Psoas muscle (tissue), 8 donors: ENCODE results near the gene SELENOO. TPM values are rescaled to one million over a fixed set of nuclear protein-coding genes. Genes with fewer than 3 reads are reported as not detected.
A peak's percentile ranks its signal among the peaks of the same experiment; 100 is the strongest.

Experiments
- ATAC-seq, 4 donors: fragments of 200-7000 bp; cut with Tn5 transposase; one replicate each; pipeline ENCODE4 v1.9.1; 2020; ENCODE audit warnings: moderate library complexity in 3 of 4, mild to moderate bottlenecking in 2 of 4
- DNase-seq, 2 donors: peaks; one replicate each; pipeline ENCODE4 v3.0.0-alpha.2; 2020
- H3K27ac ChIP-seq: fragments of 200-600 bp; one replicate; pipeline ENCODE4 v1.8.0; 2022
- H3K27me3 ChIP-seq, 3 donors: fragments of 200-600 bp in 1 of 3; one replicate each; pipeline versions ENCODE4 v1.6.1 to v1.8.0; 2013 to 2022; ENCODE audit warnings: low read length in 2 of 3, mild to moderate bottlenecking in 2 of 3, moderate library complexity in 1 of 3; ENCODE audit not compliant: insufficient read depth in 3 of 3
- H3K36me3 ChIP-seq, 2 donors: fragments of 200-600 bp in 1 of 2; one replicate each; pipeline versions ENCODE4 v1.6.1 to v1.8.0; 2013 to 2022; ENCODE audit warnings: low read depth in 1 of 2, mild to moderate bottlenecking in 1 of 2, moderate library complexity in 1 of 2; ENCODE audit not compliant: insufficient read depth in 1 of 2
- H3K4me1 ChIP-seq: fragments of 200-600 bp; one replicate; pipeline ENCODE4 v1.8.0; 2022
- H3K4me3 ChIP-seq: fragments of 200-600 bp; one replicate; pipeline ENCODE4 v1.8.0; 2022; ENCODE audit warnings: mild to moderate bottlenecking
- H3K9me3 ChIP-seq: fragments of 200-600 bp; one replicate; pipeline ENCODE4 v1.8.0; 2022
- WGBS, 3 donors: extraction: QIAGEN DNeasy Blood & Tissue Kit; methylation state at CpG; one replicate each; pipeline versions ENCODE4 v1.1.6 to v1.1.7; 2013; 5-methylcytosine and 5-hydroxymethylcytosine counted together
- intact Hi-C, 2 donors: fragments of 100-400 bp; cut with DNase I; formaldehyde crosslinking; loops; one replicate each; pipeline versions ENCODE4 v1.11.0 to v1.14.2; 2022
- polyA plus RNA-seq, 3 donors: library from polyadenylated mRNA; stranded (reverse); fragments of 200-250 nt; gene quantifications; one replicate each; pipeline ENCODE4 v1.2.3, GENCODE V29; 2013
- total RNA-seq, 4 donors: library from RNA; stranded (reverse); fragmentation: NEBNext Ultra II Directional in 2 of 4; extraction: Animal tissue kit (Norgen Biotek cat#: 25700) in 2 of 4; gene quantifications; one replicate each; pipeline versions ENCODE4 v1.2.1 to v1.2.4, GENCODE V29; 2021 to 2023
- TF ChIP-seq, protein P1 (sequence below): fragments of 200-600 bp; IDR thresholded peaks from one replicate; pipeline ENCODE4 v1.8.0; 2022; ENCODE audit warnings: antibody characterized with exemption
- donor health status: healthy with polysubstance abuse.
- donor health status: DM: no; HTN: no; CAD: no; lungs with moderate emphysema.
- donor health status: Bipolar disorder and iron deficiency.
- donor health status: healthy.
- donor health status: DM: yes; HTN: yes; CAD: no.
- donor health status: DM: no; HTN: no; CAD: no.
- donor health status: DM: no; HTN: no; CAD: no.
- donor health status: DM: yes; HTN: yes; CAD: no.

Gene SELENOO
- total and polyA plus RNA-seq, 7 donors = 10.0 to 26.6 (median 20.0) TPM

DNA sequence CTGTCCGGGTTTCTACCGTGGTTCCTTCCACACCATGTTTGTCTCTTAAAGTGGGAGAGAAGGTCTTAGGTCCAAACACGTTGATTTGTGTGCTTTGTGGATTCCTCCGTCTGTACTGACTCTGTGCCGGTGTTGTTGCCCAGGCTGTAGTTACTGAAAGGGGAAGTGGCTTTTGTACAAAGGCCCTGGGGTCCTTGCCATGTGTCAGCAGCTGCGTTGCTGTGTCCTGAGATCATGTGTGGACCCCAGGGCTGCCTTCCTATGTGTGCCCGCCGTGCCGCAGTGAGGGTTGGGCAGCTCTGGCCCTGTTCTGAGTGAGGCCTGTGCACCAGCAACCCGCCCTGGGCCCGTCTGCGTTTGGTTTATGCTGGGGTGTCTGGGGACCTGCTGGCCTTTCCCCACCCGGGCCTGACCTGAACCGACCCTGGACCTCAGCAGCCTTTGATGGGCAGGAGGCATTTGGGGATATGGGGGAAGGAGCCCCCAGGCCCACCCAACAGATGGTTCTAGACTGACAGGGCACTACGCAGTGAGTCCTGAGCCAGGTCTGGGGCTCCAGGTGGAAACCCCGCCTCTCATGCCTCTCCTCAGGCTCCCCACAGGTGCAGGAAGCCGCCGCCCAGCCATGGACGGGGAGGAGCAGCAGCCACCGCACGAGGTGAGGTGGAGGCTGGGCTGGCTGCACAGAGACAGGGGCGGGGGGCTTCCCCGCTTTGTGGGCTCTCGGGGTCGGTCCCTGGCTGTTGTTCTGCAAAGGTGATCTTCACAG lies 8.2 kb upstream of the SELENOO start:
- ATAC-seq (no peak), DNase-seq (peak in 1 of 2 donors; percentile 14)
- TF ChIP-seq, protein P1, sequence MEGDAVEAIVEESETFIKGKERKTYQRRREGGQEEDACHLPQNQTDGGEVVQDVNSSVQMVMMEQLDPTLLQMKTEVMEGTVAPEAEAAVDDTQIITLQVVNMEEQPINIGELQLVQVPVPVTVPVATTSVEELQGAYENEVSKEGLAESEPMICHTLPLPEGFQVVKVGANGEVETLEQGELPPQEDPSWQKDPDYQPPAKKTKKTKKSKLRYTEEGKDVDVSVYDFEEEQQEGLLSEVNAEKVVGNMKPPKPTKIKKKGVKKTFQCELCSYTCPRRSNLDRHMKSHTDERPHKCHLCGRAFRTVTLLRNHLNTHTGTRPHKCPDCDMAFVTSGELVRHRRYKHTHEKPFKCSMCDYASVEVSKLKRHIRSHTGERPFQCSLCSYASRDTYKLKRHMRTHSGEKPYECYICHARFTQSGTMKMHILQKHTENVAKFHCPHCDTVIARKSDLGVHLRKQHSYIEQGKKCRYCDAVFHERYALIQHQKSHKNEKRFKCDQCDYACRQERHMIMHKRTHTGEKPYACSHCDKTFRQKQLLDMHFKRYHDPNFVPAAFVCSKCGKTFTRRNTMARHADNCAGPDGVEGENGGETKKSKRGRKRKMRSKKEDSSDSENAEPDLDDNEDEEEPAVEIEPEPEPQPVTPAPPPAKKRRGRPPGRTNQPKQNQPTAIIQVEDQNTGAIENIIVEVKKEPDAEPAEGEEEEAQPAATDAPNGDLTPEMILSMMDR = no peak
- Histone ChIP-seq H3K27ac (no peak overlapping the region), H3K27me3 (no peaks in the 10 kb centered on the region), H3K9me3 (no peaks in the 10 kb centered on the region), H3K4me1 (peaks cover 13% of the 10 kb centered on the region), H3K36me3 (peaks cover 2 to 37% of the 10 kb centered on the region in 2 donors), H3K4me3 (no peak overlapping the region)
- intact Hi-C loops = no loop called here
- WGBS, 3 donors = 81 to 86% (median 84%) methylated on average over 24 to 25 of the region's 25 CpGs

DNA sequence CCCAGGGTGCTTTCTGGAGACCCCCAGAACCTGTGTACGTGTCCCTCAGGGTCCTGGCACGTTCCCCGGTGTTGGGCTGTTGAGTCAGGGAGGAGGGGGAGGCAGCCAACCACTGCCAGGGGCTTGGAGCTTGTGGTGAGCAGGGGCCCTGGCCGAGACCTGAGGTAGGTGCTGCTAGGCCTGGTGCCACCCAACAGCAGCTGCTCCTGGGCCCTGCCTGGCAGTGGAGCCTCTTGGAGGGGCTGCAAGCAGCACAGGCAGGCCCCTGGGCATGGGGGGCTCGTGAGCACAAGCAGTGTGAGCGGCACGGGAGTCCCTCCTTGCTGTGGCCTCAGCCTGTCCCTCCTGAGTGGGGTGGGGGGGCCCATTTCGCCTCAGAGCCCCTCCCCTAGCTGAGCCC lies 7.2 kb upstream of the SELENOO start:
- TF ChIP-seq, protein P1 = no peak
- Histone ChIP-seq H3K36me3 (peaks cover 2 to 47% of the 10 kb centered on the region in 2 donors), H3K27ac (no peak overlapping the region), H3K27me3 (no peaks in the 10 kb centered on the region), H3K9me3 (no peaks in the 10 kb centered on the region), H3K4me1 (peaks cover 13% of the 10 kb centered on the region), H3K4me3 (no peak overlapping the region)
- DNase-seq (no peak), ATAC-seq (no peak)
- intact Hi-C loops = no loop called here
- WGBS, 3 donors = 88 to 91% (median 89%) methylated on average over 7 to 8 of the region's 8 CpGs

DNA sequence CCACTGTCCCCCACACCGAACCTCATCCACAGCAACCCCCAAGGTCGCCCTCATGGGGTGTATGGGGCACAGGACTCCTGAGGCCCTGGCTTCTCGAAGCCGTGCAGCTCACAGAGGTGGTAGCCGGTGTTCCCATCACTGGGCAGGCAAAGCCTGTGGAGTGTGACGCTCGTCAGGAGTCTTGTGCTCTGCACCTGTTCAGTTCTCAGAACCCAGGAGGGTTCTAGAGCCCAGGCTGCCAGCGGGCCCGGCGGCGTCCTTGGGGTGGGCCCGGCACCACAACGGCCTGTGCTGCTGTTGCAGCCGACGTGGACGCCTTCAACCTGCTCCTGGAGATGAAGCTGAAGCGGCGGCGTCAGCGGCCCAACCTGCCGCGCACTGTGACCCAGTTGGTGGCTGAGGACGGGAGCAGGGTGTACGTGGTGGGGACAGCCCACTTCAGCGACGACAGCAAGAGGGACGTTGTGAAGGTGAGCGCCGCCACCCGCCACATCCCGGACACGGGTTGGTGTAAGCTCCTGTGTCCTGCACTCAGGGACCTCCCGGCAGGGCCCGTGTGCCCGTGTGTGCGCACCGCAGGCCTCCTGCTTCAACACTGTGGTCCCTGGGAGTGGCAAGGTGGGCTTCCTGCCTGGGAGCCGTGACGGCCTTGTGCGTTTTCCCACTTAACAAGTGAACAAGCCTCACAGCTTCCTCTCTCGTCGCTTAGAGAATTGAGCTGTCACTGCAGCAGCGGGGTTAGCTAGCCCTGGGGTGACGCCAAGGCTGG lies 6.6 kb upstream of the SELENOO start:
- Histone ChIP-seq H3K4me3 (no peak overlapping the region), H3K4me1 (peaks cover 10% of the 10 kb centered on the region), H3K27me3 (no peaks in the 10 kb centered on the region), H3K27ac (no peak overlapping the region), H3K9me3 (no peaks in the 10 kb centered on the region), H3K36me3 (peaks cover 2 to 53% of the 10 kb centered on the region in 2 donors)
- WGBS, 3 donors = 90 to 93% (median 93%) methylated on average over 33 to 44 of the region's 44 CpGs
- TF ChIP-seq, protein P1 = no peak
- ATAC-seq (no peak), DNase-seq (no peak)
- intact Hi-C loops = no loop called here

DNA sequence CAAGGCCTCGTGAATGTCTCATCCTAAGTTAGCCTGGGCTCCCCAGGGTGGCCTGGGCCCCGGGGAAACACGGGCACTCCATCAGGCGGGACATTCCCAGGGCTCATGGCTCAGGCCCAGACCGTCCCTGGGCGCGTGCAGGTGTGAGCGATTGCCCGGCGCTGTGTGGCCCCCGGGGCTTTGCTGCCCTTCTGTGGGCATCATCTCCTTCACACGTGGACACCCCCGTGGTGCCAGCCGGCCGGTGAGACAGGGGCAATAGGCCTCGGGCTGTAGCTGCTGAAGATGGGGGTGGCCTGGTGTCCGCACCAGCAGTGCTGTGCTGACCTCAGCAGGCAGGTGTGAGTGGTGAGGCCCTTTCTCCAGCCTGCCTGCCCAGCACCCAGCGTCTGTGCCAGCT lies 4.6 kb upstream of the SELENOO start:
- no peaks in the 10 kb centered on the region for H3K27me3 ChIP-seq
- H3K36me3 ChIP-seq = peaks cover 2 to 55% of the 10 kb centered on the region in 2 donors
- TF ChIP-seq, protein P1 = no peak
- H3K4me3 ChIP-seq = no peak overlapping the region
- ATAC-seq (no peak), DNase-seq (no peak)
- H3K4me1 ChIP-seq = peaks cover 4% of the 10 kb centered on the region
- intact Hi-C loops = no loop called here
- no peak overlapping the region for H3K27ac ChIP-seq
- WGBS, 3 donors = 82 to 86% (median 86%) methylated on average over 18 of the region's 18 CpGs
- H3K9me3 ChIP-seq = no peaks in the 10 kb centered on the region
